Measurements from ENCODE around the gene HMGB4.

HMGB4 gene

GRCh38 chr1:33863779-33864178 lies at the start of gene HMGB4:
TSS of gene HMGB4 (plus strand) at chr1:33864079. CDS start at chr1:33864192, 113 bp downstream.
- Histone ChIP-seq H3K36me3 (ENCODE audit: control insufficient read depth, low read depth, low read length) (no peaks in the 10 kb centered on the region), H3K4me3 (ENCODE audit: low read length) (no peak within 1 kb of the TSS), H3K4me1 (ENCODE audit: control insufficient read depth, low read depth, low read length) (peaks cover 7% of the 10 kb centered on the region), H3K27ac (ENCODE audit: low read length) (no peak within 1 kb of the TSS), H3K9me3 (ENCODE audit: control insufficient read depth, low read depth, low read length) (no peaks in the 10 kb centered on the region), H3K27me3 (ENCODE audit: control insufficient read depth, insufficient read depth, low read length) (no peaks in the 10 kb centered on the region), H3K9ac (ENCODE audit: low read length) (no peak within 1 kb of the TSS)

DNA sequence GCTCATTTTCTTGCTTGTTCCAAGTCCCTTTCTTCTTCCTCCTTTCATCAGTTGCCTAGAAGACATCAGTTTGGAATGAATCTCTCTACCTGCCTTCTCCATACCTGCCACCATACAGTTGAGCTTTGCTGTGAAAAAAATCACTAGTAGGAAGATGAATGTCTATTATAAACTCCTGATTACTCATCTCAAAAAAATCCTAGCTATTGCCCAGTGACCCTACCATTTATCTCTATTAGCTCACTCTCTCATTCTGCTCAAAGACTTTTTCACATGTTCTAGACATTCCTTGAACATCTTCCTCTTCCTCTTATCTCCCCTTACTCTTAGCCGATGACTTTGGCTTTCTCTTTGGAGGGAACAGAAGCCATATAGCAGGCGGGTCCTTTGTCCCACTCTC lies 49.7 kb upstream of the HMGB4 start:
- H3K27ac ChIP-seq (ENCODE audit: low read length), result no peak overlapping the region
- H3K4me3 ChIP-seq (ENCODE audit: low read length), result no peak overlapping the region
- peaks cover 4% of the 10 kb centered on the region for H3K36me3 ChIP-seq (ENCODE audit: control insufficient read depth, low read depth, low read length)
- H3K27me3 ChIP-seq (ENCODE audit: control insufficient read depth, insufficient read depth, low read length), result no peaks in the 10 kb centered on the region
- no peaks in the 10 kb centered on the region for H3K9me3 ChIP-seq (ENCODE audit: control insufficient read depth, low read depth, low read length)
- no peaks in the 10 kb centered on the region for H3K4me1 ChIP-seq (ENCODE audit: control insufficient read depth, low read depth, low read length)
- no peak overlapping the region for H3K9ac ChIP-seq (ENCODE audit: low read length)

GRCh38 chr1:33815061-33815460 lies 48.8 kb upstream of the HMGB4 start:
- H3K4me3 ChIP-seq (ENCODE audit: low read length), result no peak overlapping the region
- no peaks in the 10 kb centered on the region for H3K9me3 ChIP-seq (ENCODE audit: control insufficient read depth, low read depth, low read length)
- H3K27ac ChIP-seq (ENCODE audit: low read length), result no peak overlapping the region
- H3K36me3 ChIP-seq (ENCODE audit: control insufficient read depth, low read depth, low read length), result peaks cover 4% of the 10 kb centered on the region
- H3K27me3 ChIP-seq (ENCODE audit: control insufficient read depth, insufficient read depth, low read length), result no peaks in the 10 kb centered on the region
- no peak overlapping the region for H3K9ac ChIP-seq (ENCODE audit: low read length)
- no peaks in the 10 kb centered on the region for H3K4me1 ChIP-seq (ENCODE audit: control insufficient read depth, low read depth, low read length)

DNA sequence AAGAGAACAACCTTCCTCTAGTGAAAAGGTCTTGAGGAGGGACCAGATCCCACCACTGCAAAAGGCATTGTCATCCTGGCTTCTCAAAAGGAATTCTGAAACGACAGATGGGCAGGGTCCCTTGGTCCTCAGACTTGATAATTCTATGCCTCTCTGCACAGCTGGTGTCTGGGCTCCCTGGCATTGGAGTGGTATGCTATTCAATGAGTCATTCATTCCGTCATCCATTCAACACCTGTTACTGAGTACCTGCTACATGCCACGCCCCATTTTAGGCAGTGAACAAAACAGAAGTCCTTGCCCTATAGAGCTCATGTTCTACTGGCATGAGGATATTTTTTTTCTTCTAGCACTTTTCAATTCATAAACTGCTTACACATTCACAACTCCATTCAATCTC lies 45.8 kb upstream of the HMGB4 start:
- Histone ChIP-seq H3K9ac (ENCODE audit: low read length) (no peak overlapping the region), H3K27me3 (ENCODE audit: control insufficient read depth, insufficient read depth, low read length) (no peaks in the 10 kb centered on the region), H3K36me3 (ENCODE audit: control insufficient read depth, low read depth, low read length) (no peaks in the 10 kb centered on the region), H3K4me3 (ENCODE audit: low read length) (no peak overlapping the region), H3K4me1 (ENCODE audit: control insufficient read depth, low read depth, low read length) (no peaks in the 10 kb centered on the region), H3K27ac (ENCODE audit: low read length) (no peak overlapping the region), H3K9me3 (ENCODE audit: control insufficient read depth, low read depth, low read length) (no peaks in the 10 kb centered on the region)

DNA sequence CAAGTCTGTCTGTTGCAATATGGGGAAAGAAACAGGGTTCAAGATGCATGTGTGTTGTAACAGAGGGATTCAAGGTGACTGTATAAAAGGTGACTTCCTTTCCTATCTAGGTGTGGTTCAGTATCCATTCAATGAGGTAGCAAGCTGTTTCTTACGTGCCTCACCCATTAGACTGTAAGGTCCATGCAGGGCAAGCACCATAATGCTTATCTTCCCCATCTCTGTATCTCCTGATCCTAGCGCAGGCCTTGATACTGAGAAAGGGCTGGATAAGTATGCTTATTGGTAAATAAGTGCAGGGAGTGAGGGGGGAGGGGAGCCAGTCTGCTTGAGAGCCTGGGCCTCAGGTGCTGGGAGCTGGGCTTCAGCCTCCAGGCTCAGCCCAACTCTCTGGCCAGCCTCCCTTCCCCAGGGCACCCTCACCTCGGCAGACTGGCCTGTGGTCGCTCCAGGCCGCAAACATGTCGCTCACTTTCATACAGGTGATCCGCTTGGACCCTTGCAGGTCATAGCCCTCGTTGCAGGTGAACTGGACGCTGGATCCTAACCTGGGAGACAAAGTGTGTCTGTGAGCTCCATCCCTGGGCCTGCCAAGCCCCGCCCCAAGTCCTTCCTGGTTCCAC lies 44.5 kb upstream of the HMGB4 start:
- Histone ChIP-seq H3K27me3 (ENCODE audit: control insufficient read depth, insufficient read depth, low read length) (no peaks in the 10 kb centered on the region), H3K9me3 (ENCODE audit: control insufficient read depth, low read depth, low read length) (no peaks in the 10 kb centered on the region), H3K36me3 (ENCODE audit: control insufficient read depth, low read depth, low read length) (no peaks in the 10 kb centered on the region), H3K4me3 (ENCODE audit: low read length) (no peak overlapping the region), H3K9ac (ENCODE audit: low read length) (no peak overlapping the region), H3K27ac (ENCODE audit: low read length) (no peak overlapping the region), H3K4me1 (ENCODE audit: control insufficient read depth, low read depth, low read length) (no peaks in the 10 kb centered on the region)

- H3K27me3 ChIP-seq (ENCODE audit: control insufficient read depth, insufficient read depth, low read length), result no peaks in the 10 kb centered on the region
- H3K9ac ChIP-seq (ENCODE audit: low read length), result no peak overlapping the region
- H3K27ac ChIP-seq (ENCODE audit: low read length), result no peak overlapping the region
- H3K4me1 ChIP-seq (ENCODE audit: control insufficient read depth, low read depth, low read length), result no peaks in the 10 kb centered on the region
- H3K4me3 ChIP-seq (ENCODE audit: low read length), result no peak overlapping the region
- H3K36me3 ChIP-seq (ENCODE audit: control insufficient read depth, low read depth, low read length), result no peaks in the 10 kb centered on the region
- H3K9me3 ChIP-seq (ENCODE audit: control insufficient read depth, low read depth, low read length), result no peaks in the 10 kb centered on the region
Observed at GRCh38 chr1:33819913-33820311, 44.0 kb upstream of the HMGB4 start.

GRCh38 chr1:33820804-33821203 lies 43.1 kb upstream of the HMGB4 start:
- no peak overlapping the region for H3K27ac ChIP-seq (ENCODE audit: low read length)
- H3K27me3 ChIP-seq (ENCODE audit: control insufficient read depth, insufficient read depth, low read length), result no peaks in the 10 kb centered on the region
- H3K4me1 ChIP-seq (ENCODE audit: control insufficient read depth, low read depth, low read length), result no peaks in the 10 kb centered on the region
- no peaks in the 10 kb centered on the region for H3K9me3 ChIP-seq (ENCODE audit: control insufficient read depth, low read depth, low read length)
- peaks cover 6% of the 10 kb centered on the region for H3K36me3 ChIP-seq (ENCODE audit: control insufficient read depth, low read depth, low read length)
- no peak overlapping the region for H3K4me3 ChIP-seq (ENCODE audit: low read length)
- H3K9ac ChIP-seq (ENCODE audit: low read length), result no peak overlapping the region

- Histone ChIP-seq H3K9me3 (ENCODE audit: control insufficient read depth, low read depth, low read length) (no peaks in the 10 kb centered on the region), H3K36me3 (ENCODE audit: control insufficient read depth, low read depth, low read length) (peaks cover 6% of the 10 kb centered on the region), H3K27me3 (ENCODE audit: control insufficient read depth, insufficient read depth, low read length) (no peaks in the 10 kb centered on the region), H3K4me3 (ENCODE audit: low read length) (no peak overlapping the region), H3K27ac (ENCODE audit: low read length) (no peak overlapping the region), H3K9ac (ENCODE audit: low read length) (no peak overlapping the region), H3K4me1 (ENCODE audit: control insufficient read depth, low read depth, low read length) (no peaks in the 10 kb centered on the region)
Observed at GRCh38 chr1:33821291-33821690, 42.6 kb upstream of the HMGB4 start.

DNA sequence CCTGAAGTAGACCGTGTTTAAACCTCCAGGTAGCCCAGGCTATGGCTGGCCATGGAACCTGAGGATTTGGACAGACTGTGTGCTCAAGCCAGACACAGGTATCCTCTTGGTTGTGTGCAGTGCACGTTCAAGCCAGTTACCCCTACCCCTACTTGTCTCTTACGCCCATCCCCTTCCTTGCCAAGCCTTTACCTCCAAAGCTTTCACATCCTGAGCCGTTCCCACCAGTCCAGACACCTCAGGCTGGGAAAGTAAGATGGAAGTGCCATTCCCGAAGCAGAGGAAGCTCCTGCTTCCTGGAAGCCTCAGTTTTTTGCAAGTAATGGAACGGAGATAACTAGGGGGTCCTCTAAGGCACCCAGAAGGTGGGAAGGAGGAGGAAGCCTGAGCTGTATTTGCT lies 41.5 kb upstream of the HMGB4 start:
- peaks cover 6% of the 10 kb centered on the region for H3K36me3 ChIP-seq (ENCODE audit: control insufficient read depth, low read depth, low read length)
- no peaks in the 10 kb centered on the region for H3K9me3 ChIP-seq (ENCODE audit: control insufficient read depth, low read depth, low read length)
- no peaks in the 10 kb centered on the region for H3K4me1 ChIP-seq (ENCODE audit: control insufficient read depth, low read depth, low read length)
- H3K27me3 ChIP-seq (ENCODE audit: control insufficient read depth, insufficient read depth, low read length), result no peaks in the 10 kb centered on the region
- H3K9ac ChIP-seq (ENCODE audit: low read length), result no peak overlapping the region
- no peak overlapping the region for H3K4me3 ChIP-seq (ENCODE audit: low read length)
- H3K27ac ChIP-seq (ENCODE audit: low read length), result no peak overlapping the region

DNA sequence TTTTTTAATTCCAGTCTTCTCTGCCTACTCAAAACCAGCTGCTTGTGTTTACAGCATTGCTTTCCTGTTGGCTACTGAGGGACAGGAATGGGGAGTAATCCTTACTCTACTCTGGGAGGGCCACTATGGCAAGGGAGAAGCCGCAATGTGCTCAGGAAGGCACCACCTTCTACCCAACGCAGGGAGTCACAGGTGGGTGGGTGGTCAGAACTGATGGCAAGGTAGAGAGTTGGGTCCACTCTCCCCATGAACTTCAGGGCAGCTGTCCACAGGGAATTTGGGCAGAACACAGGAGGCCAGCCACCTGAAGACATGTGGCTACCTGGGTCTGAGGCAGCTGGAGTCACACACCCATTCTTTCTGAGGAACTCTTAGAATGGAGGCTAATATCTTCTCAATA lies 40.5 kb upstream of the HMGB4 start:
- Histone ChIP-seq H3K36me3 (ENCODE audit: control insufficient read depth, low read depth, low read length) (peaks cover 6% of the 10 kb centered on the region), H3K9me3 (ENCODE audit: control insufficient read depth, low read depth, low read length) (no peaks in the 10 kb centered on the region), H3K27ac (ENCODE audit: low read length) (no peak overlapping the region), H3K4me1 (ENCODE audit: control insufficient read depth, low read depth, low read length) (no peaks in the 10 kb centered on the region), H3K9ac (ENCODE audit: low read length) (no peak overlapping the region), H3K4me3 (ENCODE audit: low read length) (no peak overlapping the region), H3K27me3 (ENCODE audit: control insufficient read depth, insufficient read depth, low read length) (no peaks in the 10 kb centered on the region)

DNA sequence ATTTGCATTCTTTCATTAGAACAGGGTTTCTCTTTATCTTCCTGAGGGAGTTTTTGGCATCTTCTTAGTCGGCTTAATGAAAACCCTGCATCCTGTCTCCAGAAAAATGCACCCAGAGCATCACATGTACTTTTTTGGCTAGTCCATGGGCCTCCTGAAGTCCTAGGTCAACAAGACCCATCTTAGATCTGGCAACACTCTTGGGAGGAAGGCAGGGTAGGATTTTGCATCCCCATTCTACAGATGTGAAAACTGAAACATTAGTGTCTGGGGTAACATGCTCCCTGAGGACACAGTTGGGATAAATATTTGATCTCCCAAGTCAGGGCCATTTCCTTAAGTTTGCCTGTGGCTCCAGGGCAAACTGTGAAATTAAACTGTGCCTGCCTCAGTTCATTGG lies 40.0 kb upstream of the HMGB4 start:
- Histone ChIP-seq H3K27me3 (ENCODE audit: control insufficient read depth, insufficient read depth, low read length) (no peaks in the 10 kb centered on the region), H3K4me3 (ENCODE audit: low read length) (no peak overlapping the region), H3K9me3 (ENCODE audit: control insufficient read depth, low read depth, low read length) (peaks cover 2% of the 10 kb centered on the region), H3K36me3 (ENCODE audit: control insufficient read depth, low read depth, low read length) (peaks cover 6% of the 10 kb centered on the region), H3K4me1 (ENCODE audit: control insufficient read depth, low read depth, low read length) (no peaks in the 10 kb centered on the region), H3K27ac (ENCODE audit: low read length) (no peak overlapping the region), H3K9ac (ENCODE audit: low read length) (no peak overlapping the region)

GRCh38 chr1:33824321-33824720 lies 39.6 kb upstream of the HMGB4 start:
- no peaks in the 10 kb centered on the region for H3K4me1 ChIP-seq (ENCODE audit: control insufficient read depth, low read depth, low read length)
- H3K4me3 ChIP-seq (ENCODE audit: low read length), result no peak overlapping the region
- peaks cover 5% of the 10 kb centered on the region for H3K9me3 ChIP-seq (ENCODE audit: control insufficient read depth, low read depth, low read length)
- no peak overlapping the region for H3K27ac ChIP-seq (ENCODE audit: low read length)
- H3K9ac ChIP-seq (ENCODE audit: low read length), result no peak overlapping the region
- peaks cover 6% of the 10 kb centered on the region for H3K36me3 ChIP-seq (ENCODE audit: control insufficient read depth, low read depth, low read length)
- H3K27me3 ChIP-seq (ENCODE audit: control insufficient read depth, insufficient read depth, low read length), result no peaks in the 10 kb centered on the region
